GM12878 (cell line): ENCODE data around the gene RCCD1. TPM values are rescaled to one million over a fixed set of nuclear protein-coding genes. Genes with fewer than 3 reads are reported as not detected.
"Not testable (repeated sequence)": the region's sequence is repeated elsewhere in the genome, so short reads cannot be mapped to it uniquely, and the experiment has no call there.

ENCODE experiments used
- ATAC-seq: fragments of 200-7000 bp; cut with Tn5 transposase; 3 replicates; pipeline ENCODE4 v1.9.1; 2020; ENCODE audit warnings: mild to moderate bottlenecking, moderate library complexity
- BruUV-seq: library from RNA; stranded (reverse); fragments of 400-500 nt; replicated peaks from 2 replicates; lab custom pipeline; 2021; lab: Mats Ljungman, UMichigan
- CTCF ChIA-PET: fragments of 300-600 bp; sonication (Branson Sonifier 250); formaldehyde crosslinking; extraction: SDS; loops from one replicate; lab custom pipeline; 2021; ENCODE audit warnings: inconsistent platforms; lab: Yijun Ruan, JAX
- POLR2A ChIA-PET: fragments of 350-600 bp; formaldehyde crosslinking; extraction: SDS; loops from one replicate; lab custom pipeline; 2021; ENCODE audit warnings: inconsistent platforms; lab: Charles Lee
- RAD21 ChIA-PET: fragments of 300-600 bp; sonication (Branson Sonifier 250); formaldehyde crosslinking; loops from one replicate; lab custom pipeline; 2023; ENCODE audit warnings: antibody characterized with exemption; ENCODE audit not compliant: unreplicated experiment; lab: Charles Lee
- SMC1A ChIA-PET: fragments of 300-600 bp; sonication (Branson Sonifier 250); formaldehyde crosslinking; loops from one replicate; lab custom pipeline; 2023; ENCODE audit not compliant: unreplicated experiment, uncharacterized antibody; lab: Charles Lee
- DNase-seq: peaks from one replicate; pipeline ENCODE4 v3.0.0-alpha.2; 2011; ENCODE audit warnings: low read depth, low spot score
- FAIRE-seq: peaks from 3 replicates; lab custom pipeline; 2011; peaks lifted over from hg19 to GRCh38; lab: Jason Lieb, UNC
- H2AFZ ChIP-seq: 2 replicates; pipeline ENCODE4 v1.6.0; 2011; ENCODE audit warnings: low read depth, low read length, control low read depth; ENCODE audit not compliant: control insufficient read depth
- H3K27ac ChIP-seq: 2 replicates; pipeline ENCODE4 v1.5.1; 2011; ENCODE audit warnings: control low read depth; ENCODE audit not compliant: control insufficient read depth, insufficient read depth
- H3K27me3 ChIP-seq, 2 experiments: replicated peaks in 1 of 2; 2 replicates each; pipeline versions ENCODE4 v1.6.0 to v1.6.1; 2011; ENCODE audit warnings: low read length in 1 of 2; ENCODE audit not compliant: control insufficient read depth in 2 of 2, insufficient read depth in 2 of 2
- H3K36me3 ChIP-seq, 2 experiments: 2 replicates each; pipeline ENCODE4 v1.5.1; 2011; ENCODE audit warnings: low read length in 1 of 2; ENCODE audit not compliant: control insufficient read depth in 2 of 2, insufficient read depth in 2 of 2
- H3K4me1 ChIP-seq: 2 replicates; pipeline ENCODE4 v1.6.1; 2011; ENCODE audit warnings: mild to moderate bottlenecking, low read length, moderate library complexity, mixed read lengths; ENCODE audit not compliant: control insufficient read depth, insufficient read depth
- H3K4me2 ChIP-seq: 2 replicates; pipeline ENCODE4 v1.6.0; 2011; ENCODE audit warnings: control low read depth; ENCODE audit not compliant: control insufficient read depth, insufficient read depth
- H3K4me3 ChIP-seq: fragments of 200-600 bp; sonication (generic); 2 replicates; pipeline ENCODE4 v1.5.1; 2016
- H3K79me2 ChIP-seq: 2 replicates; pipeline ENCODE4 v1.6.0; 2011; ENCODE audit warnings: low read length; ENCODE audit not compliant: control insufficient read depth, insufficient read depth
- H3K9ac ChIP-seq: 2 replicates; pipeline ENCODE4 v1.8.0; 2011; ENCODE audit warnings: low read length, control low read depth, mixed read lengths; ENCODE audit not compliant: control insufficient read depth, insufficient read depth
- H3K9me3 ChIP-seq: replicated peaks from 3 replicates; pipeline ENCODE4 v1.5.1; 2011; ENCODE audit warnings: mild to moderate bottlenecking, low read length; ENCODE audit not compliant: control insufficient read depth, insufficient read depth
- H4K20me1 ChIP-seq: 2 replicates; pipeline ENCODE4 v1.6.0; 2011; ENCODE audit not compliant: control insufficient read depth, insufficient read depth
- CHD4 ChIP-seq: fragments of 200-600 bp; sonication (generic); IDR thresholded peaks from 2 replicates; pipeline ENCODE4 v1.6.1; 2016; ENCODE audit warnings: mild to moderate bottlenecking
- GABPA ChIP-seq: IDR thresholded peaks from 2 replicates; pipeline ENCODE4 v1.6.1; 2014; ENCODE audit warnings: antibody characterized with exemption, low read depth, mild to moderate bottlenecking, inconsistent platforms
- POU2F2 ChIP-seq: IDR thresholded peaks from 3 replicates; pipeline ENCODE4 v1.6.1; 2011; ENCODE audit warnings: low read depth, mild to moderate bottlenecking, low read length, borderline replicate concordance
- RUNX3 ChIP-seq: IDR thresholded peaks from 2 replicates; pipeline ENCODE4 v1.6.1; 2012; ENCODE audit warnings: low read length, inconsistent platforms
- WGBS: methylation state at CpG from one replicate; pipeline ENCODE4 v1.1.6; 2016; ENCODE audit warnings: low lambda C conversion rate; ENCODE audit not compliant: insufficient replicate concordance, insufficient coverage; ENCODE audit errors: missing lambda C conversion rate; 5-methylcytosine and 5-hydroxymethylcytosine counted together
- in situ Hi-C: fragments of 300-500 bp; cut with MboI; formaldehyde crosslinking; loops from 9 replicates; pipeline ENCODE4 v1.14.3; 2018; ENCODE audit warnings: mixed read lengths
- intact Hi-C: fragments of 100-400 bp; cut with micrococcal nuclease; formaldehyde crosslinking; loops from one replicate; pipeline ENCODE4 v1.14.2; 2022; ENCODE audit not compliant: unreplicated experiment
- polyA plus RNA-seq, 11 experiments: library from polyadenylated mRNA; depleted of rRNA in 4 of 11; unstranded in 6 of 11; stranded (reverse) in 5 of 11; fragments of >200 nt; fragmentation: Nextera tagmentation in 4 of 11; fragmentation: Illumina TruSeq in 1 of 11; extraction: Ambion mirVana in 4 of 11; extraction: Trizol in 1 of 11; gene quantifications; 1 replicate in 1 of 11; 2 replicates in 10 of 11; pipeline versions ENCODE4 v1.2.1 to v1.2.3, GENCODE V29; 2011 to 2016; ENCODE audit warnings: inconsistent platforms in 2 of 11, missing spikeins in 2 of 11, low read depth in 1 of 11
- total RNA-seq, 4 experiments: library from RNA; depleted of rRNA in 3 of 4; stranded (reverse); fragments of >200 nt in 3 of 4; fragmentation: Illumina TruSeq in 1 of 4; extraction: Trizol in 1 of 4; gene quantifications; 2 replicates each; pipeline versions ENCODE4 v1.2.1 to v1.2.3, GENCODE V29; 2013 to 2021

The RCCD1 gene
- total and polyA plus RNA-seq, 10 of the 15 experiments (the other 5 are each of a cell fraction or from before 2014, with no cell fraction given): 5.2 to 30.4 (median 20.9) TPM

DNA sequence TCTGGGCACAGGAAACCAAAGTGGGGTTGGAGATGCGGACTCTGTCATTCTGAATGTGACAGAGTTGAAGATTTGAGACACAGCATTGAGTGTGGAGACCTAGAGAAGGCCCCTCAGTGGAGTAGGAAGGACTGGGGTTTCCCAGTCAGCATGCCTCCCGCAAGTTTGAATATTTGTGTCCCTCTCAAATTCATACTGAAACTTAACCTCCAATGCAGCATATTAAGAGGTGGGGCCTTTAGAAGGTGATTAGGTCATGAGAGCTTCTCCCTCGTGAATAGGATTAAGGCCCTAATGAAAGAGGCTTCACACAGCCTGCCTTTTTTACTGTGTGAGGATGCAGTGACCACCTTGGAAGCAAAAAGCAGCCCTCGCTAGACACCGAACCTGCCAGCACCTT is 30.3 kb upstream of the RCCD1 start (continued):
- TF ChIP-seq GABPA (no peak), CHD4 (no peak), POU2F2 (peak; percentile 77; the same call in 2 of the 3 replicates), RUNX3 (peak; percentile 79)

DNA sequence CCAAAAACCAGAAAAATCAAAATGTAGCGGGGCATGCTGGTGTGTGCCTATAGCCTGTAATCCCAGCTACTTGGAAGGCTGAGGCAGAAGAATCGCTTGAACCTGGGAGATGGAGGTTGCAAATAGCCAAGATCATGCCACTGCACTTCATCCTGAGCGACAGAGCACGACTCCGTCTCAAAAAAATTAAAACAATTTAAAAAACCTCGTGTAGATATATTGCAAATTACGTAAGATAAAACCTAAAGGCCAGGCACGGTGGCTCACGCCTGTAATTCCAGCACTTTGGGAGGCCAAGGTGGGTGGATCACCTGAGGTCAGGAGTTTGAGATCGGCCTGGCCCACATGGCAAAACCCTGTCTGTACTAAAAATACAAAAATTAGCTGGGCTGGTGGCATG is 27.9 kb upstream of the RCCD1 start:
- Histone ChIP-seq H3K79me2 (peaks cover 16% of the 10 kb centered on the region), H3K4me1 (peaks cover 41% of the 10 kb centered on the region)
- H4K20me1 ChIP-seq, RAD21 ChIA-PET, H3K9me3 ChIP-seq, H3K4me3 ChIP-seq, BruUV-seq, in situ Hi-C loops, H3K27me3 ChIP-seq, FAIRE-seq, H3K4me2 ChIP-seq, H2AFZ ChIP-seq, H3K9ac ChIP-seq, ATAC-seq, DNase-seq, H3K36me3 ChIP-seq, H3K27ac ChIP-seq, intact Hi-C loops: not testable (repeated sequence)
- POLR2A ChIA-PET: interaction anchor here (4.6 kb wide), 1 partner anchor 24 kb away, joined by 42 read pairs; the partner anchor contains the start of gene MAN2A2
- SMC1A ChIA-PET: interaction anchor here (0.9 kb wide), 1 partner anchor 232 kb away, joined by 3 read pairs; no protein-coding TSS in a partner anchor
- WGBS: 93% methylated on average over 10 of the region's 10 CpGs
- CTCF ChIA-PET: interaction anchor here (1.0 to 18.1 kb wide), 3 partner anchors 6 to 40 kb away, joined by 3 to 480 read pairs (median 68); partner anchors contain the start of genes HDDC3, MAN2A2 and UNC45A

DNA sequence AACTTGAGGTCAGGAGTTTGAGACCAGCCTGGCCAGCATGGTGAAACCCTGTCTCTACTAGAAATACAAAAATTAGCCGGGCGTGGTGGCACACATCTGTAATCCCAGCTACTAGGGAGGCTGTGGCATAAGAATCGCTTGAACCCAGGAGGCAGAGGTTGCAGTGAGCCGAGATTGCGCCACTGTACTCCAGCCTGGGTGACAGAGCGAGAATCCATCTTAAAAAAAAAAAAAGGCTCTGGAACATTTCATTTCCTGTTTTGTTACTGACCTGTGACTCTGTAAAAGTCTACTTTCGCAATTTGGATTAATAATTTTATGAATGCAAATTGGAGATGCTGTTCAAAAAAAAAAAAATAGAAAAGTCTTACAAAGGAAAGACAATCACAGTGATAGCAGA is 26.6 kb upstream of the RCCD1 start:
- H3K9me3 ChIP-seq, intact Hi-C loops, H3K36me3 ChIP-seq, H3K27ac ChIP-seq, H2AFZ ChIP-seq, FAIRE-seq, H4K20me1 ChIP-seq, H3K27me3 ChIP-seq, H3K9ac ChIP-seq, BruUV-seq, DNase-seq, H3K4me3 ChIP-seq, H3K4me2 ChIP-seq, in situ Hi-C loops, ATAC-seq: not testable (repeated sequence)
- WGBS: 98% methylated on average over 7 of the region's 7 CpGs
- CTCF ChIA-PET: interaction anchor here (7.6 to 18.1 kb wide), 2 partner anchors 28 to 43 kb away, joined by 104 to 480 read pairs; partner anchors contain the start of genes FES and MAN2A2
- Histone ChIP-seq H3K79me2 (peaks cover 18% of the 10 kb centered on the region), H3K4me1 (peaks cover 35% of the 10 kb centered on the region)
- POLR2A ChIA-PET: interaction anchor here (0.7 kb wide), 2 partner anchors 94 to 458 kb away, joined by 3 to 4 read pairs; partner anchors contain the start of gene VPS33B
- SMC1A ChIA-PET: interaction anchor here (0.9 to 9.2 kb wide), 3 partner anchors 28 to 138 kb away, joined by 3 to 225 read pairs (median 3); partner anchors contain the start of gene MAN2A2
- RAD21 ChIA-PET: interaction anchor here (0.9 to 5.3 kb wide), 2 partner anchors 32 to 98 kb away, joined by 3 to 58 read pairs; no protein-coding TSS in a partner anchor
